Endothelial cell of umbilical vein (primary cell): ENCODE data around the gene ZNF280D. TPM values are rescaled to one million over a fixed set of nuclear protein-coding genes. Genes with fewer than 3 reads are reported as not detected.

Source experiments
- BruUV-seq: library from RNA; stranded (reverse); fragments of 400-500 nt; replicated peaks from 2 replicates; lab custom pipeline; 2021; lab: Mats Ljungman, UMichigan
- CTCF ChIA-PET: fragments of 300-600, 350-600 bp; sonication (Branson Sonifier 250); formaldehyde crosslinking; loops from one replicate; lab custom pipeline; 2021; ENCODE audit warnings: antibody characterized with exemption, inconsistent platforms; lab: Charles Lee
- POLR2A ChIA-PET: fragments of 300-600, 350-600 bp; sonication (Branson Sonifier 250); formaldehyde crosslinking; loops from one replicate; lab custom pipeline; 2021; ENCODE audit warnings: antibody characterized with exemption, inconsistent platforms; lab: Charles Lee
- DNase-seq: peaks from one replicate; pipeline ENCODE4 v3.0.0-alpha.2; 2011; ENCODE audit warnings: low read depth, low spot score
- FAIRE-seq: peaks from 2 replicates; lab custom pipeline; 2011; peaks lifted over from hg19 to GRCh38; lab: Jason Lieb, UNC
- H2AFZ ChIP-seq: 2 replicates; pipeline ENCODE4 v1.6.0; 2012; ENCODE audit warnings: low read depth, low read length, control low read depth, inconsistent platforms
- H3K27ac ChIP-seq: 2 replicates; pipeline ENCODE4 v1.5.1; 2011; ENCODE audit warnings: low read depth, mild to moderate bottlenecking, control low read depth, low read length, moderate library complexity; ENCODE audit not compliant: insufficient read depth
- H3K27me3 ChIP-seq, 2 experiments: 2 replicates each; pipeline versions ENCODE4 v1.6.0 to v1.6.1; 2011; ENCODE audit warnings: low read length in 2 of 2, mixed read lengths in 1 of 2; ENCODE audit not compliant: control insufficient read depth in 2 of 2, insufficient read depth in 2 of 2
- H3K36me3 ChIP-seq, 2 experiments: 2 replicates in 1 of 2; 3 replicates in 1 of 2; pipeline ENCODE4 v1.5.1; 2011; ENCODE audit warnings: low read length in 2 of 2, mild to moderate bottlenecking in 1 of 2, moderate library complexity in 1 of 2; ENCODE audit not compliant: control insufficient read depth in 2 of 2, insufficient read depth in 2 of 2; ENCODE audit errors: extremely low read depth in 1 of 2
- H3K4me1 ChIP-seq: 3 replicates; pipeline ENCODE4 v1.5.1; 2011; ENCODE audit warnings: mild to moderate bottlenecking, low read length; ENCODE audit not compliant: control insufficient read depth, insufficient read depth; ENCODE audit errors: extremely low read depth
- H3K4me2 ChIP-seq: 2 replicates; pipeline ENCODE4 v1.6.1; 2011; ENCODE audit warnings: low read length, control low read depth, mixed read lengths; ENCODE audit not compliant: insufficient read depth
- H3K4me3 ChIP-seq, 3 experiments: fragments of 200-600 bp in 1 of 3; sonication (generic), shearing (Covaris generic) in 1 of 3; replicated peaks in 1 of 3; 2 replicates each; pipeline ENCODE4 v1.5.1; 2011 to 2016; ENCODE audit warnings: control low read depth in 3 of 3, low read length in 3 of 3, mild to moderate bottlenecking in 2 of 3, inconsistent platforms in 1 of 3, low read depth in 1 of 3, moderate library complexity in 1 of 3; ENCODE audit not compliant: insufficient read depth in 1 of 3
- H3K79me2 ChIP-seq: 2 replicates; pipeline ENCODE4 v1.6.0; 2012; ENCODE audit warnings: low read length, inconsistent platforms; ENCODE audit not compliant: control insufficient read depth, insufficient read depth
- H3K9ac ChIP-seq: replicated peaks from 2 replicates; pipeline ENCODE3; 2011; ENCODE audit warnings: low read length, control low read depth; ENCODE audit not compliant: insufficient read depth; ENCODE audit errors: extremely low read depth
- H3K9me1 ChIP-seq: replicated peaks from 3 replicates; pipeline ENCODE4 v1.6.0; 2011; ENCODE audit warnings: mild to moderate bottlenecking, low read length; ENCODE audit not compliant: control insufficient read depth, insufficient read depth; ENCODE audit errors: extremely low read depth
- H3K9me3 ChIP-seq: replicated peaks from 2 replicates; pipeline ENCODE4 v1.5.1; 2012; ENCODE audit warnings: low read length, inconsistent platforms; ENCODE audit not compliant: control insufficient read depth, insufficient read depth
- H4K20me1 ChIP-seq: replicated peaks from 2 replicates; pipeline ENCODE3; 2011; ENCODE audit warnings: mild to moderate bottlenecking, low read length; ENCODE audit not compliant: control insufficient read depth, insufficient read depth; ENCODE audit errors: extremely low read depth
- CTCF ChIP-seq, 2 donors: IDR thresholded peaks; 1 replicate in 1 of 2; 2 replicates in 1 of 2; pipeline ENCODE4 v1.5.1; 2011; ENCODE audit warnings: low read length in 2 of 2, mild to moderate bottlenecking in 2 of 2, moderate library complexity in 2 of 2, control low read depth in 1 of 2, inconsistent platforms in 1 of 2, low read depth in 1 of 2; ENCODE audit not compliant: insufficient read depth in 1 of 2; ENCODE audit errors: extremely low read depth in 1 of 2
- EZH2 ChIP-seq: IDR thresholded peaks from 2 replicates; pipeline ENCODE4 v1.6.1; 2012; ENCODE audit warnings: borderline replicate concordance, low read depth, mild to moderate bottlenecking, moderate library complexity, low read length, inconsistent platforms; ENCODE audit not compliant: severe bottlenecking
- FOS ChIP-seq: IDR thresholded peaks from 2 replicates; pipeline ENCODE4 v1.6.1; 2011; ENCODE audit warnings: mild to moderate bottlenecking, low read length, moderate library complexity, borderline replicate concordance; ENCODE audit not compliant: insufficient read depth
- GATA2 ChIP-seq: IDR thresholded peaks from 2 replicates; pipeline ENCODE4 v1.7.0; 2011; ENCODE audit warnings: low read depth, mild to moderate bottlenecking, moderate library complexity, mixed read lengths, low read length; ENCODE audit not compliant: insufficient read length, insufficient read depth
- JUN ChIP-seq: IDR thresholded peaks from 2 replicates; pipeline ENCODE4 v1.6.1; 2011; ENCODE audit warnings: borderline replicate concordance, low read depth; ENCODE audit not compliant: insufficient read length, insufficient read depth
- MYC ChIP-seq: IDR thresholded peaks from one replicate; pipeline ENCODE4 v1.6.1; 2011; ENCODE audit warnings: mild to moderate bottlenecking, low read depth, low read length
- dilution Hi-C: fragments of 300-500 bp; cut with MboI; formaldehyde crosslinking; loops from one replicate; pipeline ENCODE4 v1.15.0; 2019; ENCODE audit warnings: low sequenced_read_pairs; ENCODE audit not compliant: extremely low pct_ligation_motif_present
- intact Hi-C: fragments of 100-400 bp; cut with micrococcal nuclease; formaldehyde crosslinking; loops from one replicate; pipeline ENCODE4 v1.10.0; 2022
- polyA plus RNA-seq, 4 experiments: library from polyadenylated mRNA; depleted of rRNA in 3 of 4; stranded (reverse) in 3 of 4; unstranded in 1 of 4; fragments of >200 nt; gene quantifications; 2 replicates each; pipeline versions ENCODE4 v1.2.1 to v1.2.3, GENCODE V29; 2011 to 2012; ENCODE audit warnings: missing spikeins in 1 of 4
- total RNA-seq: library from RNA; stranded (reverse); gene quantifications from 2 replicates; pipeline ENCODE4 v1.2.3, GENCODE V29; 2021

ZNF280D gene
- total and polyA plus RNA-seq, 2 donors (not counting 3 experiments of a cell fraction or from before 2014, with no cell fraction given), result 9.6 to 42.1 TPM

- CTCF ChIA-PET, result no interaction called here
- no peak for FAIRE-seq
- BruUV-seq, result no TSS peak
Measured at GRCh38 chr15:56639631-56640030, 93.7 kb downstream of the ZNF280D start.

More at GRCh38 chr15:56639631-56640030, 93.7 kb downstream of the ZNF280D start:
- intact Hi-C loops (no loop called here), dilution Hi-C loops (no loop called here)
- POLR2A ChIA-PET, result no interaction called here
- no peak for DNase-seq
- H3K9ac ChIP-seq, result no peak overlapping the region
- H3K4me1 ChIP-seq, result no peaks in the 10 kb centered on the region
- no peak overlapping the region for H3K4me3 ChIP-seq
- no peak overlapping the region for H2AFZ ChIP-seq
- TF ChIP-seq JUN (no peak), GATA2 (no peak), CTCF (IDR thresholded peaks at IDR 0.05; ENCODE audit: extremely low read depth in 1 of 2, insufficient read depth in 1 of 2, low read depth in 1 of 2, low read length in 2 of 2) (no peak), FOS (no peak), MYC (no peak), EZH2 (no peak)
- no peaks in the 10 kb centered on the region for H3K27me3 ChIP-seq
- H3K9me3 ChIP-seq, result no peaks in the 10 kb centered on the region
- no peak overlapping the region for H3K27ac ChIP-seq
- no peaks in the 10 kb centered on the region for H3K36me3 ChIP-seq
- H3K79me2 ChIP-seq, result no peaks in the 10 kb centered on the region
- no peak overlapping the region for H3K4me2 ChIP-seq
- no peaks in the 10 kb centered on the region for H4K20me1 ChIP-seq
- H3K9me1 ChIP-seq, result no peaks in the 10 kb centered on the region
